NCI-H128 (cell line): ENCODE measurements around the gene EXOC7.

Experiments used
- DNase-seq: peaks from one replicate; lab custom pipeline; 2025; ENCODE audit not compliant: unreplicated experiment; lab: John Stamatoyannopoulos, UW

Gene EXOC7

GRCh38 chr17:76103274-76104139 is at the start of gene EXOC7:
Gene EXOC7 (minus strand): TSS chr17:76103787. CDS start chr17:76103692, 95 bp downstream.
- DNase-seq: peak; percentile 89

- DNase-seq: no peak
Observed at GRCh38 chr17:76153202-76153601, 49.6 kb upstream of the EXOC7 start.

GRCh38 chr17:76152591-76152990 is 49.0 kb upstream of the EXOC7 start:
- DNase-seq: no peak

- no peak for DNase-seq
Observed at GRCh38 chr17:76151896-76152454, 48.4 kb upstream of the EXOC7 start.

GRCh38 chr17:76150712-76151622 is 47.4 kb upstream of the EXOC7 start:
- DNase-seq: no peak

- DNase-seq: no peak
Observed at GRCh38 chr17:76149214-76149613, 45.6 kb upstream of the EXOC7 start.

- no peak for DNase-seq
Observed at GRCh38 chr17:76148015-76148326, 44.4 kb upstream of the EXOC7 start.

GRCh38 chr17:76147211-76148014 is 43.8 kb upstream of the EXOC7 start:
- no peak for DNase-seq

GRCh38 chr17:76146053-76146851 is 42.7 kb upstream of the EXOC7 start:
- no peak for DNase-seq

GRCh38 chr17:76145231-76146052 is 41.9 kb upstream of the EXOC7 start:
- DNase-seq: no peak

- no peak for DNase-seq
Observed at GRCh38 chr17:76142585-76143041, 39.0 kb upstream of the EXOC7 start.

GRCh38 chr17:76142039-76142584 is 38.5 kb upstream of the EXOC7 start:
- no peak for DNase-seq

- DNase-seq: peak; percentile 82
Observed at GRCh38 chr17:76141212-76142038, 37.8 kb upstream of the EXOC7 start, which contains the start of gene FOXJ1. Gene FOXJ1 (minus strand): TSS chr17:76141245. CDS start chr17:76140395, 850 bp downstream.

- DNase-seq: no peak
Observed at GRCh38 chr17:76140661-76141211, 37.1 kb upstream of the EXOC7 start.

- no peak for DNase-seq
Observed at GRCh38 chr17:76139801-76140660, 36.4 kb upstream of the EXOC7 start.

GRCh38 chr17:76138896-76139752 is 35.5 kb upstream of the EXOC7 start:
- no peak for DNase-seq
